ENCODE measurements around the gene CMSS1.

CMSS1 gene

DNA sequence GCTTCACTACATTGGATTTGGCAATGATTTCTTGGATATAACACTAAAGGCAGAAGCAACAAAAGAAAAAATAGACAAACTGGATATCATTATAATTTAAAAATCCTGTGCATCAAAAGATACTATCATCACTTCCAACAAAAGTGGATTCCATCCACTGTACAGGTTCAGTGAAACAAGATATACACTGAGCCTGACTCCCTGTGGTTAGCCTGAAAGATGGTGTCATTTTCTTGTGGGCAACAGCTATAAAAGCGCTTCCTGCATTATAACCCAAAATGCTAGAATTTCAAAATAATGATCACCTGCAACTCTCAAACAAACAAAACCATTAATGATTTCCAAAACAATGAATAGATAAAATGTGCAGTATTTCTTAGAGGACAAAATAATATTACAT is 403.5 kb downstream of the CMSS1 start:
- H3K4me3 Mint-ChIP-seq: no peak overlapping the region
- H3K27me3 Mint-ChIP-seq (ENCODE audit: low read depth): no peaks in the 10 kb centered on the region
- H3K36me3 Mint-ChIP-seq (ENCODE audit: low read depth): peaks cover 3% of the 10 kb centered on the region
- TF ChIP-seq, protein P1, sequence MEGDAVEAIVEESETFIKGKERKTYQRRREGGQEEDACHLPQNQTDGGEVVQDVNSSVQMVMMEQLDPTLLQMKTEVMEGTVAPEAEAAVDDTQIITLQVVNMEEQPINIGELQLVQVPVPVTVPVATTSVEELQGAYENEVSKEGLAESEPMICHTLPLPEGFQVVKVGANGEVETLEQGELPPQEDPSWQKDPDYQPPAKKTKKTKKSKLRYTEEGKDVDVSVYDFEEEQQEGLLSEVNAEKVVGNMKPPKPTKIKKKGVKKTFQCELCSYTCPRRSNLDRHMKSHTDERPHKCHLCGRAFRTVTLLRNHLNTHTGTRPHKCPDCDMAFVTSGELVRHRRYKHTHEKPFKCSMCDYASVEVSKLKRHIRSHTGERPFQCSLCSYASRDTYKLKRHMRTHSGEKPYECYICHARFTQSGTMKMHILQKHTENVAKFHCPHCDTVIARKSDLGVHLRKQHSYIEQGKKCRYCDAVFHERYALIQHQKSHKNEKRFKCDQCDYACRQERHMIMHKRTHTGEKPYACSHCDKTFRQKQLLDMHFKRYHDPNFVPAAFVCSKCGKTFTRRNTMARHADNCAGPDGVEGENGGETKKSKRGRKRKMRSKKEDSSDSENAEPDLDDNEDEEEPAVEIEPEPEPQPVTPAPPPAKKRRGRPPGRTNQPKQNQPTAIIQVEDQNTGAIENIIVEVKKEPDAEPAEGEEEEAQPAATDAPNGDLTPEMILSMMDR (IDR thresholded peaks at IDR 0.05; ENCODE audit: unreplicated experiment in 3 of 3): no peak
- H3K4me1 Mint-ChIP-seq: no peaks in the 10 kb centered on the region
- H3K9me3 Mint-ChIP-seq: peaks cover 23% of the 10 kb centered on the region
- no peak overlapping the region for H3K27ac Mint-ChIP-seq

DNA sequence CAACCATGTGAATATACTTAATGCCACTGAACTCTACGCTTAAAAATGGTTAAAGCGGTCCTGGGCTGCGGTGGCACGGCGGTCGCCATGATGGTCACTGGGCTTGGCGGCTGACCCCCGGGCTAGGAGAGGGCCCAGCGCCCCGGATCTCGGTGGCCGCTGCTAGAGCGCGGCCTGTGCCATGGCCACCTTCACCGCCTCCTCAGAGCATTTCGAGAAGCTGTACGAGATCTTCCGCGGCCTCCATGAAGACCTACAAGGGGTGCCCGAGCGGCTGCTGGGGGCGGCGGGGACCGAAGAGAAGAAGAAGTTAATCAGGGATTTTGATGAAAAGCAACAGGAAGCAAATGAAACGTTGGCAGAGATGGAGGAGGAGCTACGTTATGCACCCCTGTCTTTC is 407.5 kb downstream of the CMSS1 start:
- no peaks in the 10 kb centered on the region for H3K36me3 Mint-ChIP-seq (ENCODE audit: low read depth)
- no peak overlapping the region for H3K4me3 Mint-ChIP-seq
- peaks cover 12% of the 10 kb centered on the region for H3K4me1 Mint-ChIP-seq
- H3K27me3 Mint-ChIP-seq (ENCODE audit: low read depth): no peaks in the 10 kb centered on the region
- H3K27ac Mint-ChIP-seq: no peak overlapping the region
- H3K9me3 Mint-ChIP-seq: peaks cover 16% of the 10 kb centered on the region
- TF ChIP-seq, protein P1 (IDR thresholded peaks at IDR 0.05; ENCODE audit: unreplicated experiment in 3 of 3): no peak

DNA sequence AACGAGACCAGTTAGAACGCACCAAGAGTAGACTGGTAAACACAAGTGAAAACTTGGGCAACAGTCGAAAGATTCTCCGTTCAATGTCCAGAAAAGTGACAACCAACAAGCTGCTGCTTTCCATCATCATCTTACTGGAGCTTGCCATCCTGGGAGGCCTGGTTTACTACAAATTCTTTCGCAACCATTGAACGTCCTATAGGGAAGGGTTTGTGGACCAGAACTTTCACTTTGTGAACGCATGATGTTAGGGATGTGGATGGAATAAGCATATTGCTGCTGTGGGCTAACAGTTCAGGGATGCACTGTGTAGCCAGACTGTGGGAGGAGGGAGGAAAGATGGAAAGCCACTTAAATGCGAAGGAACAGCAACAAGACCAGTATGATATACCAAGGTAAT is 408.2 kb downstream of the CMSS1 start:
- H3K36me3 Mint-ChIP-seq (ENCODE audit: low read depth): no peaks in the 10 kb centered on the region
- H3K27me3 Mint-ChIP-seq (ENCODE audit: low read depth): no peaks in the 10 kb centered on the region
- H3K9me3 Mint-ChIP-seq: peaks cover 16% of the 10 kb centered on the region
- H3K4me3 Mint-ChIP-seq: no peak overlapping the region
- peaks cover 12% of the 10 kb centered on the region for H3K4me1 Mint-ChIP-seq
- no peak overlapping the region for H3K27ac Mint-ChIP-seq
- TF ChIP-seq, protein P1 (IDR thresholded peaks at IDR 0.05; ENCODE audit: unreplicated experiment in 3 of 3): no peak

DNA sequence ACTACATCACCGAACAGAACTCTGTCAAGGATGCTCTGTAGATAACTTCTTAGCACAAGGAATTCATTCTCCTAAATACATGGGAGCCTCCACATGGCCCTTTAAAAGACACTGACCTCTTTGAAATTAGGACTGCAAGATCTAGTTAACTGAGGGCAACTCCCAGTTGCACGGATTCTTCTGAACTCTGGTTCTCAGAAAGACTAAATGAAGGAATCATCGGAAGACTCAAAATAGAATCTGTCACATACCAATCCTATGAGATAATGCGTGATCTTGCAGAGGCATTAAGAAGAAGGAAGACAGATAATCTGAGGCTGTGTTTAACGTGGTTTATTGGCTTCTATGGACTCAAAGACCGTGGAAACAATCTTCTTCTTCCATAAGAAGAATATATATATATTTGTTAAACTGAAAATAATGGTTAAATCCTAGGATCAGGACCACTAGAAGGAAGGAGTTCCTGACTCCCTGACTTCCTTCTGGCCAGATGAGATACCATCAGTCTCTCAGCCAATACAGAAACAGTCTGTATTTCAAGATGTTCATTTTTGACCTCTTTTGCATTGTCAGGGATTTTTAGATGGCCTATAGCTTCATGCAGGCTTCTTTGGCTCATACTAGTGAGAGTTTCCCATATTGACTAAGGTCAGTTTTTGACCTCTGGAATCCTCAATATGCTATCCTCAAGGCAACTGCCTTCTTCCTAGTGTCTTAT is 409.2 kb downstream of the CMSS1 start:
- H3K4me1 Mint-ChIP-seq: peaks cover 12% of the 10 kb centered on the region
- H3K4me3 Mint-ChIP-seq: no peak overlapping the region
- peaks cover 15% of the 10 kb centered on the region for H3K9me3 Mint-ChIP-seq
- no peaks in the 10 kb centered on the region for H3K36me3 Mint-ChIP-seq (ENCODE audit: low read depth)
- TF ChIP-seq, protein P1 (IDR thresholded peaks at IDR 0.05; ENCODE audit: unreplicated experiment in 3 of 3): no peak
- H3K27me3 Mint-ChIP-seq (ENCODE audit: low read depth): no peaks in the 10 kb centered on the region
- H3K27ac Mint-ChIP-seq: no peak overlapping the region

DNA sequence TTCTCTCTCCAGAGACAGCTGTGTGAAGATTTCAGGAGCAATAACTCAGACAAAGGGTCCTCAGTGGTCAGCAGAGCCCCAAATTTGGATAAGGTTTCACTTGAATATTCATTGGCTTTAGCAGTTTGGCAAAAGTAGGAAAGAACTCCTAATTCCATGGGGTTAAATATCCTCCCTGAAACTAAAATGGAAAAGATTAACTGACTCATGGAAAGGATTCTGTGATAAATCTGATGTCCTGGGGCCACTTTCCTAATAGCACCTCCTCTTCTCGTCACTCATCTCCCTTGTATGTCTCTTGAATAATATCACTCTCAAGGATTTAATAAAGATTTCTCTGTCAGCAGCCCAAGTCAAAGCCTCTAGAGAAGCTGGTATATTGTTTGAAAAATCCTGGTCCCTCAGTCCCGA is 409.9 kb downstream of the CMSS1 start:
- H3K27ac Mint-ChIP-seq: peak overlapping the region in 1 of 3 experiments; percentile 14

More for the DNA sequence above, 409.9 kb downstream of the CMSS1 start:
- Mint-ChIP-seq H3K9me3 (peaks cover 15% of the 10 kb centered on the region), H3K27me3 (ENCODE audit: low read depth) (no peaks in the 10 kb centered on the region), H3K4me1 (peaks cover 12% of the 10 kb centered on the region), H3K4me3 (no peak overlapping the region), H3K36me3 (ENCODE audit: low read depth) (no peaks in the 10 kb centered on the region)
- TF ChIP-seq, protein P1 (IDR thresholded peaks at IDR 0.05; ENCODE audit: unreplicated experiment in 3 of 3): no peak

All from nephron (organoid).